Measurements from ENCODE around the gene BID.
"Not testable (repeated sequence)": the region's sequence is repeated elsewhere in the genome, so short reads cannot be mapped to it uniquely, and the experiment has no call there.

- TF ChIP-seq CTCF (IDR thresholded peaks at IDR 0.05; ENCODE audit: low read depth, low read length, poor library complexity, severe bottlenecking); EZH2phosphoT487 (IDR thresholded peaks at IDR 0.05; ENCODE audit: borderline replicate concordance, low read length): not testable (repeated sequence)
Measured at GRCh38 chr22:17764852-17765251, 9.4 kb downstream of the BID start.

All from DOHH2 (cell line).